BLaER1 treated with 17β-estradiol and CSF1 and Interleukin-3, amounts not matched to agents 10 nM and 100 nM (cell line): ENCODE results near the gene ANKZF1.

Experiments used
- H3K27ac ChIP-seq, 11 experiments: shearing (Covaris generic); formaldehyde crosslinking; 2 replicates each; pipeline ENCODE4 v1.8.1; 2022
- H3K27me3 ChIP-seq, 11 experiments: shearing (Covaris generic); formaldehyde crosslinking; 2 replicates each; pipeline ENCODE4 v1.8.1; 2022
- H3K36me3 ChIP-seq, 11 experiments: shearing (Covaris generic); formaldehyde crosslinking; 2 replicates each; pipeline ENCODE4 v1.8.1; 2022
- H3K4me1 ChIP-seq, 10 experiments: shearing (Covaris generic); formaldehyde crosslinking; 2 replicates each; pipeline ENCODE4 v1.8.1; 2022
- H3K4me2 ChIP-seq, 11 experiments: shearing (Covaris generic); formaldehyde crosslinking; 2 replicates each; pipeline ENCODE4 v1.8.1; 2022
- H3K4me3 ChIP-seq, 10 experiments: shearing (Covaris generic); formaldehyde crosslinking; 2 replicates each; pipeline ENCODE4 v1.8.1; 2022
- H3K9ac ChIP-seq, 11 experiments: shearing (Covaris generic); formaldehyde crosslinking; 2 replicates each; pipeline ENCODE4 v1.8.1; 2022
- H3K9me3 ChIP-seq, 11 experiments: shearing (Covaris generic); formaldehyde crosslinking; replicated peaks in 1 of 11; 2 replicates each; pipeline ENCODE4 v1.8.1; 2022
- H4K20me1 ChIP-seq, 11 experiments: shearing (Covaris generic); formaldehyde crosslinking; 2 replicates each; pipeline ENCODE4 v1.8.1; 2022
- Cebpa-rat ChIP-seq, 11 experiments: shearing (Covaris generic); IDR thresholded peaks; 2 replicates each; pipeline ENCODE4 v1.8.1; 2022

The ANKZF1 gene

DNA sequence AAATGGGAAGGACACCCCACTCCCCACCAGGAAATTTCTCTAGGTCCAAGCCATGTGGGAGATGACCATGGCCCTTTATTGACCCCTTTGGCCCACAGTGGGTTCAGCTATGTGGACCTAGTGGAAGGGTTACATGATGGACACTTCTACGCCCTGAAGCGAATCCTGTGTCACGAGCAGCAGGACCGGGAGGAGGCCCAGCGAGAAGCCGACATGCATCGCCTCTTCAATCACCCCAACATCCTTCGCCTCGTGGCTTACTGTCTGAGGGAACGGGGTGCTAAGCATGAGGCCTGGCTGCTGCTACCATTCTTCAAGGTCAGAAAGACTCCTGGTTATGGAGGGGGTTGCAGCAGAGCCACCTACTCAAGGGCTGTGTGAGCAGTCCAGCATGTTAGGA lies 17.0 kb downstream of the ANKZF1 start:
- Histone ChIP-seq H3K36me3 (peaks cover 0 to 36% (median 14%) of the 10 kb centered on the region in 11 experiments; a peak in 9 of 22 replicates), H3K9me3 (no peaks in the 10 kb centered on the region), H3K9ac (peak overlapping the region in 3 of 11 experiments; percentile 3 to 86 (median 21); a peak in 3 of 22 replicates), H3K4me2 (peak overlapping the region; percentile 91 to 100 (median 99)), H3K4me3 (peak overlapping the region in 9 of 10 experiments; percentile 7 to 93 (median 84); a peak in 9 of 20 replicates), H3K27ac (peak overlapping the region in 5 of 11 experiments; percentile 15 to 95 (median 93); a peak in 7 of 22 replicates), H3K27me3 (no peaks in the 10 kb centered on the region; a peak in 1 of 22 replicates), H4K20me1 (peaks cover 0 to 19% (median 0%) of the 10 kb centered on the region in 11 experiments; a peak in 2 of 22 replicates), H3K4me1 (peaks cover 68 to 71% (median 70%) of the 10 kb centered on the region in 10 experiments)
- no peak for TF ChIP-seq Cebpa-rat (IDR thresholded peaks at IDR 0.05)

DNA sequence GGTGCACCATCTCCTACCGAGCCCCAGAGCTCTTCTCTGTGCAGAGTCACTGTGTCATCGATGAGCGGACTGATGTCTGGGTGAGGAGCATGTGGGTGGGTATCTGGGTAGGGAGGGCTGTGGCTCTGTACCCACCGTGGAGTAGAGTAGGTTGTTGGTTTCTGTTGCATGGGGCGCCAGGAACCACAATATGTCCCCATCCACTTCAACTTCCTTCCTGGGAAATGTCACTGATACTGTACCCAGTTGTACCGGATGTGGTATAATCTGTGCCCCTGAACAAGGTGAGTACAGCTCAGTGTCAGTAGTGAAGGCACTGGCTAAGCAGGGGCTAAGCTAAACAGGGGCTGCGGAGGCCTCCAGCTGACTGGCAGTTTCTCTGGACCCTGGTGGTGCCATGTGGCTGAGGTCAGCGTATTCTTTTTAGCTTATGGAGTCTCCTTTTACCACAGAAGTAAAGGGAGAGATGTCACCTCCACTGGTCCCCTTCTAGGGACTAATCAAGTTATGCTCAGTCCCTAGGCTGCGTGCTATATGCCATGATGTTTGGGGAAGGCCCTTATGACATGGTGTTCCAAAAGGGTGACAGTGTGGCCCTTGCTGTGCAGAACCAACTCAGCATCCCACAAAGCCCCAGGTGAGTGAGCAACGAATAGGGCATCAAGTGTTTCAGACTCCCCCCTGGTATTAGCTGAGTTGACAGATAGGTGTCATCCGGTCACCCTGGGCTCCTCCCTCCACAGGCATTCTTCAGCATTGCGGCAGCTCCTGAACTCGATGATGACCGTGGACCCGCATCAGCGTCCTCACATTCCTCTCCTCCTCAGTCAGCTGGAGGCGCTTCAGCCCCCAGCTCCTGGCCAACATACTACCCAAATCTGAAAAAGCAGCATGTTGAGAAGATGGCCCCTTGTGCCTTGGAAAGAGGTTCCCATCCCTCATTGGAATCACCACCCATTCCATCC lies 18.4 kb downstream of the ANKZF1 start:
- Histone ChIP-seq H4K20me1 (peaks cover 0 to 23% (median 0%) of the 10 kb centered on the region in 11 experiments; a peak in 2 of 22 replicates), H3K4me1 (peaks cover 82 to 85% (median 84%) of the 10 kb centered on the region in 10 experiments), H3K4me2 (peak overlapping the region; percentile 91 to 100 (median 99)), H3K36me3 (peaks cover 0 to 36% (median 14%) of the 10 kb centered on the region in 11 experiments; a peak in 9 of 22 replicates), H3K9ac (peak overlapping the region in 4 of 11 experiments; percentile 10 to 70 (median 33); a peak in 4 of 22 replicates), H3K27me3 (peaks cover 0 to 13% (median 9%) of the 10 kb centered on the region in 11 experiments; a peak in 10 of 22 replicates), H3K27ac (peak overlapping the region in 9 of 11 experiments; percentile 17 to 95 (median 67); a peak in 14 of 22 replicates), H3K9me3 (no peaks in the 10 kb centered on the region), H3K4me3 (peak overlapping the region in 4 of 10 experiments; percentile 6 to 93 (median 36); a peak in 5 of 20 replicates)
- no peak for TF ChIP-seq Cebpa-rat (IDR thresholded peaks at IDR 0.05)

DNA sequence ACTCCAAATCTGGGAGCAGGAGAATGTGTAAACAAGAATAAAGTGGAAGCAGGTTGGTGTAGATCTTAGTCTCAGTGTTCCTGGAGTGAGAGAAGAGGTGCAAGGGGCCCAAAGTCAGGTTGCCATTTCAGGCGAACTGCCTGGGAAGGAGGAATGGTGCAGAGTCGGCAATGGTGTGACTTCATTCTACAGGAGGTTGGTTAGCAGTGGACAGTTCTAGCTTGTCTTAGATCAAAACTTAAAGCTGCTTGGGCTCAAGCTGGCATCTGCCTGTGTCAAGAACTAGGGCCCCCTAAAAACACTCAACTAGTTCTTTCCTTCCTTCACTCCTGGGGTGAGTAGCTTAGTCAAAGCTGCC lies 19.2 kb downstream of the ANKZF1 start:
- H3K9ac ChIP-seq, result peak overlapping the region; percentile 52 to 76 (median 70)
- peaks cover 0 to 20% (median 14%) of the 10 kb centered on the region in 11 experiments; a peak in 10 of 22 replicates for H3K27me3 ChIP-seq
- H3K36me3 ChIP-seq, result peaks cover 0 to 36% (median 14%) of the 10 kb centered on the region in 11 experiments; a peak in 9 of 22 replicates
- peak overlapping the region; percentile 91 to 100 (median 99) for H3K4me2 ChIP-seq
- H3K4me3 ChIP-seq, result peak overlapping the region in 9 of 10 experiments; percentile 0 to 59 (median 38); a peak in 13 of 20 replicates
- no peak for TF ChIP-seq Cebpa-rat (IDR thresholded peaks at IDR 0.05)
- H3K9me3 ChIP-seq, result no peaks in the 10 kb centered on the region
- H3K4me1 ChIP-seq, result peaks cover 85 to 94% (median 93%) of the 10 kb centered on the region in 10 experiments
- H3K27ac ChIP-seq, result peak overlapping the region; percentile 60 to 95 (median 85)
- peaks cover 0 to 27% (median 0%) of the 10 kb centered on the region in 11 experiments; a peak in 2 of 22 replicates for H4K20me1 ChIP-seq

DNA sequence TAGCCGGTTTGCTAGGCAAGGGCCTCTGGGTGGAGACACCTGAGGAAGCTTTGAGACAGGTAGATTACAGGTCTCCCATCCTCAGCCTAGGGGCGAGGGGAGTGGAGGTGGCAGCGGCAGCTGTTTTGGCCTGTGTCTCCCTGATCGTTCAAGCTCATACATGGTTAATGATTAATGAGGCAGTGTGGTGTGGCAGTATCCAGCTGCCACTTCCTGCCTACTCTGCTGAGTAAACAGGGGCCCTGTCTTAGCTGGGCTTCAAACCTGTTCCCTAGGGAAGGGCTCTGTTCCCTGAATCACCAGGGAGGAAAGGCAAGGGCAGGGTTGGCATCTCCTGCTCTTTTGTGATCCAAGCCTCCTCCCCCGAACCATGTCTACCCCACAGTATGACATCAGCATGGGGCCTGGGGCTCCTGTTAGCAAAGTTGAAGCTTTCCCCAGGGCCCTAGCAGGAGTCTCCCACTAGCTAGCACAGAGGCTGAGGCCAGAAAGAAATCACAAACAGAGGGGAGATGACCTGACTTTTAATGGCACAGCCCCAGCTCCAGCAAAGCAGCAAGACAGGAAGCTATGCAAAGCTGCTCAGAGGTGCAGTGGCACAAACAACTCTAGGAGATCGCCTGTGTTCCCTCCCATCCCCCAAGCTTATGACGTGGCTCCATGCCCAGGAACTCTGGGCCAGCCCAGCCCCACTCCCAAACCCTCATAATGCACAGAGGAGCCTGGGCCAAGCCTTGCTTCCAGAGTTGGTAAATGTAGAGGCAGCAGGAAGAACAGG lies 19.8 kb downstream of the ANKZF1 start:
- Histone ChIP-seq H3K27me3 (peaks cover 0 to 20% (median 14%) of the 10 kb centered on the region in 11 experiments; a peak in 10 of 22 replicates), H3K4me1 (peaks cover 82 to 97% (median 96%) of the 10 kb centered on the region in 10 experiments), H4K20me1 (peaks cover 0 to 33% (median 0%) of the 10 kb centered on the region in 11 experiments; a peak in 3 of 22 replicates), H3K9ac (peak overlapping the region; percentile 52 to 76 (median 70)), H3K4me3 (peak overlapping the region; percentile 7 to 59 (median 34); a peak in 16 of 20 replicates), H3K27ac (peak overlapping the region; percentile 60 to 95 (median 85)), H3K36me3 (peaks cover 0 to 36% (median 14%) of the 10 kb centered on the region in 11 experiments; a peak in 9 of 22 replicates), H3K9me3 (no peaks in the 10 kb centered on the region), H3K4me2 (peak overlapping the region; percentile 91 to 100 (median 99))
- TF ChIP-seq Cebpa-rat (IDR thresholded peaks at IDR 0.05), result no peak

DNA sequence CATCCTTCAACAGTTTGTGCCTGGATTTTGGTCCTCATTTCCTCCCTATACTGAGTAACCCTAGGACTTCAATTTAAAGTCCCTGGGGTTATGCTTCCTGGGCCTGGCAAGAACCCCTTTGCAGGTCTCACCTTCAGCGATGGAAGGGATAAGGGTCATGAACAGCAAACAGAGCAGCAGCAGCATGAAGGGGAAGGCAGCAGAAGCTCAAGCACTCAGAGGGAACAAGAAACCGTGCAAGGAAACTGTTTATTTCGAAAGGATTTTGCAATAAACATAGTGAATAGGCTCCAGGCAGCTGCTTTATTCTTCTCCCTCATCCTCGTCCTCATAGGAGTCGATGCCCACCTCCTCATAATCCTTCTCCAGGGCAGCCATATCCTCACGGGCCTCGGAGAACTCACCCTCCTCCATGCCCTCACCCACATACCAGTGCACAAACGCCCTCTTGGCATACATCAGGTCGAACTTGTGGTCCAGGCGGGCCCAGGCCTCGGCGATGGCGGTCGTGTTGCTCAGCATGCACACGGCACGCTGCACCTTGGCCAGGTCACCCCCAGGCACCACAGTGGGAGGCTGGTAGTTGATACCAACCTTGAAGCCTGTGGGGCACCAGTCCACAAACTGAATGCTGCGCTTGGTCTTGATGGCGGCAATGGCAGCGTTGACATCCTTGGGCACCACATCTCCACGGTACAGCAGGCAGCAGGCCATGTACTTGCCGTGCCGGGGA lies 20.6 kb downstream of the ANKZF1 start:
- peaks cover 0 to 20% (median 14%) of the 10 kb centered on the region in 11 experiments; a peak in 10 of 22 replicates for H3K27me3 ChIP-seq
- H3K36me3 ChIP-seq, result peaks cover 0 to 36% (median 14%) of the 10 kb centered on the region in 11 experiments; a peak in 9 of 22 replicates
- peak overlapping the region; percentile 52 to 76 (median 70); a peak in 20 of 22 replicates for H3K9ac ChIP-seq
- peak overlapping the region in 9 of 10 experiments; percentile 7 to 59 (median 38); a peak in 9 of 20 replicates for H3K4me3 ChIP-seq
- peaks cover 0 to 35% (median 0%) of the 10 kb centered on the region in 11 experiments; a peak in 3 of 22 replicates for H4K20me1 ChIP-seq
- peaks cover 80 to 98% (median 97%) of the 10 kb centered on the region in 10 experiments for H3K4me1 ChIP-seq
- TF ChIP-seq Cebpa-rat (IDR thresholded peaks at IDR 0.05), result no peak
- peak overlapping the region; percentile 91 to 100 (median 99) for H3K4me2 ChIP-seq
- H3K27ac ChIP-seq, result peak overlapping the region; percentile 36 to 95 (median 85); a peak in 21 of 22 replicates
- H3K9me3 ChIP-seq, result no peaks in the 10 kb centered on the region

DNA sequence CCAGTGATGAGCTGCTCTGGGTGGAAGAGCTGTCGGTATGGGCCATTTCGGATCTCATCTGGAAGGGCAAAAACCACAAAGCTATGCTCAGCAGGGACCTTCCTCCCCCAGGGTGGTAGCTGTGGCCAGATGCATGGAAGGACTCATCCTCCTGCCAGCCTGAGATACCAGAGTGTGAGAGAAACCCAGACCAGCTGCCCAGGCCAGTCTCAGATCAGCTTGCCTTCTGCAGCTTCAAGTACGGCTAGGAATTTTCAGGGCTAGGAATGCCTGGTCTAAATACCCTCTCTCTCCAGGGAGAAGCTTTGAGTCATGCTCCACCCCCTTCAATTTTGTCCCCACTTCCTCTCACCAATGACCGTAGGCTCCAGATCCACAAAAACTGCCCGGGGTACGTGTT lies 22.1 kb downstream of the ANKZF1 start:
- H3K4me3 ChIP-seq, result peak overlapping the region in 3 of 10 experiments; percentile 66 to 78 (median 70); a peak in 7 of 20 replicates
- H3K27ac ChIP-seq, result peak overlapping the region in 6 of 11 experiments; percentile 73 to 95 (median 80); a peak in 7 of 22 replicates
- H3K36me3 ChIP-seq, result peaks cover 0 to 35% (median 14%) of the 10 kb centered on the region in 11 experiments; a peak in 9 of 22 replicates

DNA sequence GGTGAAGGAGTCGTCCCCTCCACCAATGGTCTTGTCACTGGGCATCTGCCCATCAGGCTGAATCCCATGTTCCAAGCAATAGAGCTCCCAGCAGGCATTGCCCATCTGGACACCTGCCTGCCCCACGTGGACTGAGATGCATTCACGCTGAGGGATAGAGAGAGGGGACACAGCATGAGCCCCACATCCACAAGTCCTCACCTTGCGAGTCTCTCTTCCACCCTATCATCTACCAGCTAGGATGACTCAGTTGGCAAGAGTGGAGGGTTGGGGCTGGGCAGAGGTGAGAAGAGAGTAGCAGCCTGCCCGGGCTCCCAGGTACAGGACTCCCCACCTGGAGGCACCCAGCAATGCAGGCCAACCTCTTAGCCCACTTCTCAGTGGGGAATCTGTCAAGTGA lies 22.5 kb downstream of the ANKZF1 start:
- H3K4me3 ChIP-seq, result peak overlapping the region in 9 of 10 experiments; percentile 59 to 78 (median 66); a peak in 18 of 20 replicates
- H4K20me1 ChIP-seq, result peaks cover 0 to 35% (median 0%) of the 10 kb centered on the region in 11 experiments; a peak in 3 of 22 replicates
- H3K9me3 ChIP-seq, result no peaks in the 10 kb centered on the region
- peak overlapping the region; percentile 91 to 100 (median 99) for H3K4me2 ChIP-seq
- peaks cover 73 to 88% (median 86%) of the 10 kb centered on the region in 10 experiments for H3K4me1 ChIP-seq
- H3K27ac ChIP-seq, result peak overlapping the region in 8 of 11 experiments; percentile 73 to 88 (median 80); a peak in 15 of 22 replicates
- peak overlapping the region in 9 of 11 experiments; percentile 66 to 81 (median 78); a peak in 13 of 22 replicates for H3K9ac ChIP-seq
- peaks cover 0 to 30% (median 14%) of the 10 kb centered on the region in 11 experiments; a peak in 9 of 22 replicates for H3K36me3 ChIP-seq
- no peak for TF ChIP-seq Cebpa-rat (IDR thresholded peaks at IDR 0.05)
- H3K27me3 ChIP-seq, result peaks cover 0 to 20% (median 14%) of the 10 kb centered on the region in 11 experiments; a peak in 10 of 22 replicates

More for the DNA sequence above, 22.1 kb downstream of the ANKZF1 start:
- Histone ChIP-seq H4K20me1 (peaks cover 0 to 35% (median 0%) of the 10 kb centered on the region in 11 experiments; a peak in 3 of 22 replicates), H3K4me2 (peak overlapping the region; percentile 91 to 100 (median 99)), H3K9ac (peak overlapping the region in 2 of 11 experiments; percentile 2 to 78; a peak in 1 of 22 replicates), H3K27me3 (peaks cover 0 to 20% (median 14%) of the 10 kb centered on the region in 11 experiments; a peak in 10 of 22 replicates), H3K4me1 (peaks cover 77 to 93% (median 90%) of the 10 kb centered on the region in 10 experiments), H3K9me3 (no peaks in the 10 kb centered on the region)
- TF ChIP-seq Cebpa-rat (IDR thresholded peaks at IDR 0.05), result no peak
